Muscle layer of colon (tissue), 2 donors: ENCODE measurements around the gene CLDN6.

Experiments
- H3K27ac ChIP-seq: one replicate; pipeline ENCODE4 v1.7.0; 2013; ENCODE audit warnings: low read depth, mild to moderate bottlenecking, low read length, moderate library complexity
- H3K27me3 ChIP-seq, 2 donors: one replicate each; pipeline ENCODE4 v1.7.0; 2013; ENCODE audit warnings: low read length in 2 of 2, mild to moderate bottlenecking in 2 of 2; ENCODE audit not compliant: insufficient read depth in 2 of 2, control insufficient read depth in 1 of 2
- H3K36me3 ChIP-seq: one replicate; pipeline ENCODE4 v1.7.0; 2013; ENCODE audit warnings: mild to moderate bottlenecking, low read length; ENCODE audit not compliant: insufficient read depth
- H3K4me1 ChIP-seq: one replicate; pipeline ENCODE4 v1.7.0; 2013; ENCODE audit warnings: mild to moderate bottlenecking, low read length; ENCODE audit not compliant: insufficient read depth
- H3K4me3 ChIP-seq, 2 donors: one replicate each; pipeline ENCODE4 v1.7.0; 2013; ENCODE audit warnings: low read length in 2 of 2, low read depth in 1 of 2, mild to moderate bottlenecking in 1 of 2, moderate library complexity in 1 of 2
- H3K9ac ChIP-seq: one replicate; pipeline ENCODE4 v1.7.0; 2013; ENCODE audit warnings: low read length
- H3K9me3 ChIP-seq: one replicate; pipeline ENCODE4 v1.7.0; 2013; ENCODE audit warnings: mild to moderate bottlenecking, low read length
- donor health status: abdominal sarcoma.
- donor health status: Adenocarcinoma of cecum.

CLDN6 gene

GRCh38 chr16:3007957-3008689 lies 9.9 kb downstream of the CLDN6 start:
- Histone ChIP-seq H3K9me3 (no peaks in the 10 kb centered on the region), H3K36me3 (no peaks in the 10 kb centered on the region), H3K27me3 (peaks cover 24 to 78% of the 10 kb centered on the region in 2 donors), H3K9ac (no peak overlapping the region), H3K4me1 (no peaks in the 10 kb centered on the region), H3K27ac (no peak overlapping the region), H3K4me3 (no peak overlapping the region)

DNA sequence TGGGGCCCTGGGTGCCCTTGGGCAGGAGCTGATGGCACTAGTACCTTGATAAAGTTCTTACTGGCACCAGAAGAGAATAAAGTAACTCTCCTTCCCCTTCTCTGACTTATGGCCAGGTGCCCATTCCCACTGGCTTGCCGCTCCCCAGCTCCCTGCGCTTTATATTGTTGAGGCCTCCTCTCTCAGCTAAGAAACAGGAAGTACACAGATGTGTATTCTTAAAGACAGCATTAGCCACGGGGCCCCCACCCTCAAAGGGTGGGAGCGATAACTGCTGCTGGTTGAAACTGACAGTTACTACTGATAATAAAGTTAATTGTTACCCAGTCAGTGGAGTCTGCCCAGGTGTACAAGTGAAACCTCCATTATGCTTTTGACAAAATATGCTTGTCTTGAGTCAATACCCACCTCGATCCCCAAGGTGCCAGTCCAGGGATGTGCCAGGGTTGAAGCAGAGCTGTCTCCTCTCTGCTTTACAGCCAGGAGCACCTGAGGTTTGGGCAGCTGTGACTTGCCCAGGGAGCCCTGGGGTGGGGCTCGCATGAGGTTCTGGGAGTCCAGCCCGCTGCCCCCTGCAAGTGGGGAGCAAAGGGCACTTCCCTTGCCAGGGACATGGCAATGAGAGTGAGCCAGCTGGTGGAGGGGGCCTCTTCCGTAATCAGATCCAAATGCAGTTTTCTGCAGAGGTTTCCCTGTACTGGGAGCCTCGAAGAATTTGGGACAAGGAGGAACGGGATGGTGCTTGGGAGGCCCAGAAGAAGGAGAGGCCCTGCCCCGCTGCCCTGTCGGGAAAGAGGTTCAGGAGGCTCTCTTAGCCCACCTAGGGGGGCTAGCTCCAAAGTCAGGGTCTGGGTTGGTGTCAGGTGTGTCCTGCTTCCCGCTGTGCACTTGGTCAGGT lies 10.7 kb downstream of the CLDN6 start:
- no peaks in the 10 kb centered on the region for H3K4me1 ChIP-seq
- H3K9me3 ChIP-seq, result no peaks in the 10 kb centered on the region
- no peak overlapping the region for H3K4me3 ChIP-seq
- H3K27ac ChIP-seq, result no peak overlapping the region
- no peaks in the 10 kb centered on the region for H3K36me3 ChIP-seq
- no peak overlapping the region for H3K9ac ChIP-seq
- peaks cover 24 to 69% of the 10 kb centered on the region in 2 donors for H3K27me3 ChIP-seq

GRCh38 chr16:3004781-3005284 lies 13.2 kb downstream of the CLDN6 start:
- Histone ChIP-seq H3K4me1 (no peaks in the 10 kb centered on the region), H3K9me3 (no peaks in the 10 kb centered on the region), H3K9ac (no peak overlapping the region), H3K27me3 (peaks cover 19 to 66% of the 10 kb centered on the region in 2 donors), H3K27ac (no peak overlapping the region), H3K4me3 (no peak overlapping the region), H3K36me3 (no peaks in the 10 kb centered on the region)

GRCh38 chr16:3004319-3004718 lies 13.7 kb downstream of the CLDN6 start:
- Histone ChIP-seq H3K36me3 (no peaks in the 10 kb centered on the region), H3K27ac (no peak overlapping the region), H3K4me3 (no peak overlapping the region), H3K9ac (no peak overlapping the region), H3K27me3 (peaks cover 19 to 63% of the 10 kb centered on the region in 2 donors), H3K4me1 (no peaks in the 10 kb centered on the region), H3K9me3 (no peaks in the 10 kb centered on the region)

DNA sequence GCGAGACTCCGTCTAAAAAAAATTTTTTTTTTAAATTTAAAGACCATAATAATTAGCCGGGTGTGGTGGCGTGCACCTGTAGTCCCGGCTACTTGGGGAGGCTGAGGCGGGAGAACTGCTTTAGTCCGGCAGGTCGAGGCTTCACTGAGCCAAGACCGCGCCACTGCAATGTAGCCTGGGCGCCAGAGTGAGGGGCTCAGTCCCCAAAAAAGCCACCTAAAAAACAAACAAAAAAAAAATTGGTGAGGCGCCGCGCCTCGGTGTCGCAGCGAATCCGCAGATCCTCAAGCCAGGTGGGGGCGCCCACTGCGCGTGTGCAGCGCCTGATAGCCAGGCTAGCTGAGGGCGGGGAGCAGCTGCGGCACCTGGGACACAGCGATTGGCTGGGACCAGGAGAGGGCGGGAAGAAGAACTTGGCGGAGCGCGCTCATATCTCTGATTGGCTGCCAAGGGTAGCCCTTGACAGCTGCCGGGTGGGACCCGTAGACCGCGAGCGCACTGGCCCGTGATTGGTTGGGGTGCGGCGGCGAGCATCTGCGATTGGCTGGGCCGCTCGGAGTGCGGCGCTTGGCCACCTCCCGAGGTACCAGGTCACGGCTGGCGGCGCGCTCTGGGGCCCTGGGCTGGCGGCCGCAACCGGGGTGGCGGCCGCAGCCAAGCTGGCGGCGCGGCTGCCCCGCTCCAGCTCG lies 14.3 kb downstream of the CLDN6 start:
- no peaks in the 10 kb centered on the region for H3K9me3 ChIP-seq
- H3K27me3 ChIP-seq, result peaks cover 18 to 62% of the 10 kb centered on the region in 2 donors
- no peak overlapping the region for H3K4me3 ChIP-seq
- H3K27ac ChIP-seq, result no peak overlapping the region
- no peak overlapping the region for H3K9ac ChIP-seq
- no peaks in the 10 kb centered on the region for H3K4me1 ChIP-seq
- H3K36me3 ChIP-seq, result no peaks in the 10 kb centered on the region

- Histone ChIP-seq H3K9ac (no peak overlapping the region), H3K36me3 (no peaks in the 10 kb centered on the region), H3K27ac (no peak overlapping the region), H3K4me3 (no peak overlapping the region), H3K9me3 (no peaks in the 10 kb centered on the region), H3K4me1 (no peaks in the 10 kb centered on the region), H3K27me3 (peaks cover 6 to 53% of the 10 kb centered on the region in 2 donors)
Observed at GRCh38 chr16:3001316-3001715, 16.7 kb downstream of the CLDN6 start.

- Histone ChIP-seq H3K9ac (no peak overlapping the region), H3K4me1 (no peaks in the 10 kb centered on the region), H3K27me3 (peaks cover 6 to 48% of the 10 kb centered on the region in 2 donors), H3K36me3 (no peaks in the 10 kb centered on the region), H3K9me3 (no peaks in the 10 kb centered on the region), H3K27ac (no peak overlapping the region), H3K4me3 (no peak overlapping the region)
Observed at GRCh38 chr16:3000540-3000939, 17.4 kb downstream of the CLDN6 start.

- Histone ChIP-seq H3K27me3 (peaks cover 2 to 45% of the 10 kb centered on the region in 2 donors), H3K4me1 (no peaks in the 10 kb centered on the region), H3K36me3 (no peaks in the 10 kb centered on the region), H3K4me3 (no peak overlapping the region), H3K27ac (no peak overlapping the region), H3K9ac (no peak overlapping the region), H3K9me3 (no peaks in the 10 kb centered on the region)
Observed at GRCh38 chr16:2999929-3000328, 18.1 kb downstream of the CLDN6 start.

DNA sequence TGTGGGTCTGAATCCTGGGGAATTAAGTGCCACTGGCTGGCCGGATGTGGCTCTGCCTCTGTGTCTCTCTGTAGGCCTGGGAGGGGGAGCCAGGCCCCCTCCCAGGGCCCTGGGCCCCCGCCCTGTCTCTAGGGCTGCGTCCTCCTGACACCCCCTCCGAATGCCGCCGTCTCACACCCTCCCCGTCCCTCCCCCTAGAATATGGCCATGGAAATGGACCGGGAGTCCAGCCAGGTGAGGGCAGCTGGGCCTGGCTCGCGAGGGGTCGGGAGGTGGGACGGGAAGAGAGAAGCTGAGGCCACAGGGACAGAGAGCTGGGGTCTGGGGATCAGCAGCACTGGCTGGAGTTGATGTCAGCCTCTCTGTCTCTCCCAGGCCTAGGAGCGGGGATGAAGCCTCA lies 21.7 kb downstream of the CLDN6 start:
- H3K36me3 ChIP-seq, result no peaks in the 10 kb centered on the region
- no peak overlapping the region for H3K27ac ChIP-seq
- no peak overlapping the region for H3K9ac ChIP-seq
- H3K27me3 ChIP-seq, result peaks cover 0 to 32% of the 10 kb centered on the region in 2 donors
- no peaks in the 10 kb centered on the region for H3K4me1 ChIP-seq
- H3K4me3 ChIP-seq, result no peak overlapping the region
- H3K9me3 ChIP-seq, result no peaks in the 10 kb centered on the region

- no peaks in the 10 kb centered on the region for H3K4me1 ChIP-seq
- H3K27me3 ChIP-seq, result peaks cover 0 to 28% of the 10 kb centered on the region in 2 donors
- H3K9ac ChIP-seq, result no peak overlapping the region
- H3K27ac ChIP-seq, result no peak overlapping the region
- H3K36me3 ChIP-seq, result no peaks in the 10 kb centered on the region
- H3K4me3 ChIP-seq, result no peak overlapping the region
- no peaks in the 10 kb centered on the region for H3K9me3 ChIP-seq
Observed at GRCh38 chr16:2992383-2993081, 25.5 kb downstream of the CLDN6 start.
